NCI-H1048 (cell line): ENCODE measurements around the gene SORD.
"Not testable (repeated sequence)": the region's sequence is repeated elsewhere in the genome, so short reads cannot be mapped to it uniquely, and the experiment has no call there.

ENCODE experiments used
- DNase-seq: peaks from one replicate; lab custom pipeline; 2025; lab: John Stamatoyannopoulos, UW

The SORD gene

DNA sequence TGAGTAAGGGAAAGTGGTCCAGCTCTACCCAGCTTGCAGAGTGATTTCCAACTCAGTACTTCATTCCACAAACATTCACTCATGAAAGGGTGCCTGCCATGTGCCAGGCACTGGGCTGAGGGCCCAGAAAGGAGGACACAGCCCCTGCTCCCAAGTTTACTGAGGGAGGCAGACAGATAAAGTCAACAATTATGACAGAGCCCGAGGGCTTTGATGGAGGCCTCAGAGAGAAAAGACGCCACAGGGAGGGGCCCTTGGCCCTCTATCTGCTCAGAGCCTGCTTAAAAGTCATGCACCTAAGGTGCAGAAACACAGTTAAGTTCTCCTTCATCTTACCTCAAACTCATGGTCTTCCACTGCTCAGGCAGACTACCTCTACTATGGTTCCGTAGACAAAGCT lies 1.7 kb downstream of the SORD start:
- DNase-seq: not testable (repeated sequence)

DNA sequence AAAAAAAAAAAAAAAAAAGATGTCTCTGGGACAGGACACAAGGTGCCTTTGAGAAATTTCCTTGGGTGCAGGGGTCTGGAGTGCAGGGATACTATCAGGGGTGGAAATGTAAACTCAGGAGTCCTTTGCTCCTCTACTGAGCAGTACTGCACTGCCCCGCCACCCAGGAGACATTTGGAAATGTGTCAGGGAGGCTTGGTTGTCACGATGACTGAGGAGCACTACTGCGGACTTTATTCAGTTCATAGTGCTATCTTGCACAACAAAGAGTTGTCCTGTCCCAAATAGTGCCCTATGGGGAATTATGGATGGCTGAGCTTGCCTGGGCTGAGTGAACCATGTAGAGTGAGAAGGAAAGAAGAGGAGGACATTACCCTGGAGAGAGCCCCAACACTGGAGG lies 2.6 kb downstream of the SORD start:
- DNase-seq: not testable (repeated sequence)

DNA sequence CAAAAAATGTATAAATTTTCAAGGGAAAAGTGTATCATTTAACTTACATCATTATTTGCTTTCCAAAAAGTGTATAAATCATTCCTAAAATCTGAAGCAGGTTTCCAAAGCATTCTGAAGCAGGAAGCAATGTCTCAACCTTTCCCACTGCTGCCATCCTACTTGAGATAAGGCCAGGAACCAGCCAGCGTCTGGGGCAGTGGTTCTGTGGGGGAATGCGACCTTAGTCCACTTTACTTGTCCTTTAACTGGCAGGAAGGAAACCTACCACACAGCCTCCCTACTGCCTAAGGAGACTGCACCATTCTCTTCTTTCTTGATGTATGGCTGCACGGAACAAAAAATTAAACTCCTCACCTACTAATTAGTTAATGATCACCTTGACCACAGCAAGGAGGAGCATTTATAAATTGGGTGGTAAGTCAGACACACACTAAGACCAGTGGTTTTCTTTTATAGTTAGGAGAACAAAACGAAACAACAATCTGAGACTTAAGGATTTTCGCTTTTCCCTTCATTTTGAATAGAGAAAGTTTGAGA lies 3.7 kb downstream of the SORD start:
- no peak for DNase-seq

DNA sequence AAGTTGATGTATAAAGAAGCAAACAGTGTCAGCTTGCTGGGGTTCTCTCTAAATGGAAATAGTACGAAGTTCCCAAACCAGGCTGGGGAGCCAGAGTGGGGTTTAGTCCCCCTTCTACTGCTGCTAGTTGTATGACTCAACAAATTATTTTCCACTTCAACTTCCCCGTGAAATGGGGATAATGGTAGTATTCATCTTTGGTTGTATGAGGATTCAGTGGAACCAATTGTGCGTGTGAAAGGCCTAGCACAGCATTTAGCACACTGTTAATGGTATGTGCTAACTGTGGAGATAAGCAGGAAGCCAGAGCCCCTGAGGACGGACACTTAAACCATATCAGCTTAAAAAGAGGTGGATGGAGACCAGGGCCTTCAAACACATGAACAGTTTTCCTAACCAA lies 4.2 kb downstream of the SORD start:
- no peak for DNase-seq

DNA sequence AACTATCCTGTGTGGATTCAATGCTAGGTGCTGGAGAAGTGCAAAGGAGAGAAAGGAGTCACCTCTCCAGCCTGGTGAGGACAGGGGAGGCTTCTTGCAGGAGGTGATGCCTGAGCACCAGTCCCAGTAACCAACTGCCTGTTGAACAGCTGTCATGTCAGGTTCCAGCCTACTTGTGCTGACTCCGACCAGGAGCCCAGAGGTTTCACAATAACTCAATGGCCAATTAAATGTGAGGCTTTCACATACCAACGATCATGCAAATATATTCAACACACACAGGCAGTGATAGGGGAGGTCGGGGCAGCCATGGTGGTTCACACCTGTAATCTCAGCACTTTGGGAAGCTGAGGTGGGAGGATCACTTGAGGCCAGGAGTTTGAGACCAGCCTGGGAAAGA lies 7.7 kb downstream of the SORD start:
- no peak for DNase-seq

DNA sequence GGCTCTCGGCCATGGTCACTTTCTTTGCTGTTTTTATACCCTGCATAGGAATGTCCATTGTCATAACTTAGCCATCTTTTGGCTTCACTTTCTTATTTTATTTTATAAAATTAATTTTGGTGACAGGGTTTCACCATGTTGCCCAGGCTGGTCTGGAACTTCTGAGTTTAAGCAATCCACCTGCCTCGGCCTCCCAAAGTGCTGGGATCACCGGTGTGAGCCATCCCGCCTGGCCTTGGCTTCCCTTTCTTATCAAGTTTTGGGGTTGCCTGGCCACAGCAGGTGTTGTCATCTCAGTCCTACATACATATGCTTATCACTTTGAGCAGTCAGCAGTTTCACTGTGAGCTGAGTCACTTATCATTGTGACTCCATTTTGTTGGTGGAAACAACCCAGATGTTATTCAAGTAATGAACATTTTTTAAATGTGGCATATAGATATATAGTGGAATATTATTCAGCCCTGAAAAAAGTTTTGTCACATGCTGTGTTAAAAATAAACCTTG lies 8.6 kb downstream of the SORD start:
- not testable (repeated sequence) for DNase-seq

DNA sequence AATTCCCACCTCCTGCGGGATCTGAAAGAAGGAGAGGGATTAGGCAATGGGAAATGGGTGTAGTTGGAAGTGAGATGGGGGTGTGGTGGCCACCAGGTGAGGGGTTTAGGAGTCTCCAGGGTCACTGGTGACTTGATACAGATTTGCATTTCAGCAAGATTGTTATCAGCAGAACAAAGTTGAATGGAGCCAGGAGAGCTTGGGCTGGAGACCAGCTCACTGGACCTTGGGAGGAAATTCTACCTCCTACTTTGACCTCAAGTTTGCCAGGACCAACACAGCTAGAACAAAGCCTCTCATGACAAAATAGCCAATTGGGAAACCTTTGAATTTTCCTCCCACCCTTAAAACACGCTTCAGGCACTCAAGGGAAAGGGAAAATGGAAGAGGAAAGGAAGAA lies 9.5 kb downstream of the SORD start:
- DNase-seq: not testable (repeated sequence)

DNA sequence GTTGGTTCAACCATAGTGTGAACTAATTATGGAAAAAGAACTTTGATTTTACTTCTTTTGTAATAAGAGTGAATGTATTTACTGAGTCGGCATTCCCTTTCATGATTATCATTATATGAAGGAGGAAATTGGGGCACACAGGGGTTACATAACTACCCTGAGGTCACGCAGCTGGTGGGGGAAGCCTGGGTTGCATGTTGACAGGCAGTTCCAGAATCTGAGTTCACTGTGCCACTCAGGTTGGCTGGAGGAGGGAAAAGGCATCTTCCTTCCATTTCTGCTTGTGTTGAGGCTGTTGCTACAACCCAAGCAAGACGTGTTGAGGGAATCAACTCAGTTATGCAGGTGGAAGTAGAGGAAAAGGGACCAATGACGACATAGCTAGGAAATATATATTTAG lies 11.1 kb downstream of the SORD start:
- not testable (repeated sequence) for DNase-seq

DNA sequence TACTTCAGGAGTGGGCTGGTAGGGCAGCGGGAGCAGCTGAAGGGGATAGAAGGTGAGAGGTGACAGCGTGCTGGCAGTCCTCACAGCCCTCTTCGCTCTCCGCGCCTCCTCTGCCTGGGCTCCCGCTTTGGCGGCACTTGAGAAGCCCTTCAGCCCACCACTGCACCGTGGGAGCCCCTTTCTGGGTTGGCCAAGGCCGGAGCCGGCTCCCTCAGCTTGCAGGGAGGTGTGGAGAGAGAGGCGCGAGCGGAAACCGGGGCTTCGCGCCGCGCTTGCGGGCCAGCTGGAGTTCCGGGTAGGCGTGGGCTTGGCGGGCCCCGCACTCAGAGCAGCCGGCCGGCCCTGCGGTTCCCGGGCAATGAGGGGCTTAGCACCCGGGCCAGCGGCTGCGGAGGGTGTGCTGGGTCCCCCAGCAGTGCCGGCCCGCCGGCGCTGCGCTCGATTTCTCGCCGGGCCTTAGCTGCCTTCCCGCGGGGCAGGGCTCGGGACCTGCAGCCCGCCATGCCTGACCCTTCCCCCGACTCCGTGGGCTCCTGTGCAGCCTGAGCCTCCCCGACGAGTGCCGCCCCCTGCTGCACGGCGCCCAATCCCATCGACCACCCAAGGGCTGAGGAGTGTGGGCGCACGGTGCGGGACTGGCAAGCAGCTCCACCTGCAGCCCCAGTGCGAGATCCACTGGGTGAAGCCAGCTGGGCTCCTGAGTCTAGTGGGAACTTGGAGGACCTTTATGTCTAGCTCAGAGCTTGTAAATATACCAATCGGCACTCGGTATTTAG lies 11.8 kb downstream of the SORD start:
- not testable (repeated sequence) for DNase-seq

DNA sequence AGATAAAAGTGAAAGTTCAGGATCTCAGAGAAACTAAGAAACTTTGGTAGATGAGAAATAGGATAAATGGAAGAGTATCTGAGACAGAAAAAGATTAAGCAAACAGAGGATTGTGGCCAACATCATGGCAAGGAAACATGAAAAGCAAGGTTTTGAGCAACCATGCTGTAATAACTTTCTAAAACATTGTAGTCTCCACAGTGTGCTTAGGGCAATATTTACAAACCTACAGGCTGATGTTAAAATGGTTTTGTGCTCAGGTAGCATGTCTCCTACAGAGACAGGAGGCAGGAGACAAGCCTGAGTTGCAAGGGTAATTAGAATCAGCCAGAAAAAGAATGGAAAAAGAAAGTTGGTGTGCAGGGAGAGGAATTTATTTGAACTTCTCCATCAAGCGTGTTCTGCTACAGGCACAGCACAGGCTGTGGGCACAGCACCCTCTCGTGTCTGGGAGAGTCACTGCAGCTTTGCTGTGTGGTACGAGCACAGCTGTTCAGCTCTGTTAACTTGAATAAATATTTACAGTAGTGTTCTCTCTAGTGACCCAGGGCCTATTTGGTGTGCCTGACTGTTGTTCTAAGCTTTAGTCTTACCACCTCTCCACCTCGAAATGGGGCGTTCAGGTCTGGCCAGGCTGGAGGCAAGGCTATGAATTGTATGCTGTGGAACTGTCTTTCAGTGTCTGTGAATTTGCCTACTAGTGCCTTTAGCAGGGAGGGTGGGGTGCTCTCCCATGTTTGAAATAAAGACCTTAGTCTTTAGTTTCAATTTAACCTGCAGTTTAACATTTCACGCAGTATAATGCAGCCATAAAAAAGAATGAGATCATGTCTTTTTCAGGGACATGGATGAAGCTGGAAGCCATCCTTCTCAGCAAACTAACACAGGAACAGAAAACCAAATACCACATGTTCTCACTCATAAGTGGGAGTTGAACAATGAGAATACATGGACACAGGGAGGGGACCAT lies 14.1 kb downstream of the SORD start:
- DNase-seq: not testable (repeated sequence)

DNA sequence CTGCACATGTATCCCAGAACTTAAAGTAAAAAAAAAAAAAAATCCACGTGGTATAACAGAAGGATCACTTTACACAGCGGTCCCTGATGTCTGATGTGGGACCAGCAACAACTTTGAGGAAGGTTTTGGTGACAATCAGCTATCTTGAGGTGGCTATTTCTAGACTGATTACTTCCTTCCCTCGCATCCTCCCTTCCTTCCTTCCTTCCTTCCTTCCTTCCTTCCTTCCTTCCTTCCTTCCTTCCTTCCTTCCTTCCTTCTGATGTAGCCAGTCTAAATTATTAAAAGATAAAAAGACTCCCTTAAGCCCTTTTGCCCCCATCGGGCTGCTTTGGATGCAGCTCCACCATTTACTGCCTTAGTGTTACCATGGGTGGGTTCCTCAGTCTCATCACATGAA lies 14.9 kb downstream of the SORD start:
- DNase-seq: no peak

DNA sequence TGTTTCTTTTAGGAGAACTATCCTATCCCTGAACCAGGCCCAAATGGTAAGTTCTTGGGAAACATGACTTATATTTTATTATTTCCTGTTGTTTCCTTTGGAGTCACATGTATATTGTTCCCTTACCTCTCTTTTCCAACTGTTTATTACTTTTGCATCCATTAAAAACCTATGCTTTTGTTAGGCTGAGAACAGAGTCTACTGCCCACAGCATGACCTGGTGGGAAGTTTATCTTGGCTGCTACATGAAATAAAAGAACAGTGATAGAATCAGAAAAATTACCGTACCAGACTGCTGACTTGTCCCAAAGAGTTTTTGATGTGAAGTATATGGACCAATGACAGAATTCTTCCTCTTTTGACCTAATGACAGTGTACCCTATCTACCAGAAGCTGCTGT lies 17.4 kb downstream of the SORD start:
- DNase-seq: not testable (repeated sequence)

DNA sequence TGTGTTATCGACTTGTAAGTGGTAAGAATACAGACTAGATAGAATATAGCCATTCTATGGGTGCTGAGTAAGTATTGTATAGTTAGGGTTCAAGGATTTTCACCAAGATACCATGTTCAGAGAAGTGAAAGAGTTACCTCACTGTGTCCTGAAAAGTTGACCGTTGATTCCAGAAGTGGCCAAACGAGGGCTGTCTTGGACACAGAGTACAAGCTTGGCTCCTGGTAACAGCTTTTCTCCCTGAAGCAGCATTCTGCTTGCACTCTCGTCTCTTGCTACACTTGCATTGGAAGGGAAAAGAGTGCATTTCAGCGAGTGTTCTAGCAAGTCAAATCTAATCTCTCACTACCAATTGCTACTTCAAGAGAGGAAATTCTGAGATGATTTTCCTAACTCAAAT lies 18.5 kb downstream of the SORD start:
- DNase-seq: not testable (repeated sequence)

DNA sequence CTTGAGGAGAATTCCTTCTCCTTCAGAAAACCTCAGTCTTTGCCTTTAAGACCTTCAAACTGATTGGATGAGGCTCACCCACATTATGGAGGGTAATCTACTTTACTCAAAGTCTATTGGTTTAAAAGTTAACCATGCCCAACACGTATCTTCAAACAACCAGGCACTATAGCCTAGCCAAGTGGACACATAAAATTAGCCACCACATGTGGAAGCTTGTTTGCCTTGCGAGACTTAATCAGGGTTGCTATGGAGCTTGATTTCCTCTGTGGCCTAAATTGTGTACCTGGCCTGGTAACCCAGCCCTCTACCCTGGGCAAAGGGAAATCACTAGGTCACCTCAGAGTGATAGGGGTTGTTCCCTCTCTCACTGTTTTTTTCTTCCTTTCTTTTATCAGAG lies 19.9 kb downstream of the SORD start:
- not testable (repeated sequence) for DNase-seq

DNA sequence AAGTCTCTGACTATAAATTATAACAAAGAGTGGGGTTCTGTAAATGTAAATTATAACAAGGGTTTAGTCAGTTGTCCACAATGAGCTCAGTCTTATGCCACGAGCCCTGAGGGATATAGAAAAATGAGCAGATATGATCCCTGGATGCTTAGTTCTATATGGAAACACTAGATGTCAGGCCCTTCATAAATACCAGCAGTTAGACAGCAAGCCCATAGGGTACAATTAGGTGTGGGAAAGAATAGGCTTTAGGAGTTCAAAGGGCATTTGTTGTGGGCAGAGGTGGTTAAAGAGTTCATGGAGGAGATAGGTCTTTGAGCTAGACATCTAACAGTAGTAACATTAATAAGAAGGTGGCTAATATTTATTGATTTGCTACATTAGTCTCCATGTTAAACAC lies 21.3 kb downstream of the SORD start:
- DNase-seq: not testable (repeated sequence)

DNA sequence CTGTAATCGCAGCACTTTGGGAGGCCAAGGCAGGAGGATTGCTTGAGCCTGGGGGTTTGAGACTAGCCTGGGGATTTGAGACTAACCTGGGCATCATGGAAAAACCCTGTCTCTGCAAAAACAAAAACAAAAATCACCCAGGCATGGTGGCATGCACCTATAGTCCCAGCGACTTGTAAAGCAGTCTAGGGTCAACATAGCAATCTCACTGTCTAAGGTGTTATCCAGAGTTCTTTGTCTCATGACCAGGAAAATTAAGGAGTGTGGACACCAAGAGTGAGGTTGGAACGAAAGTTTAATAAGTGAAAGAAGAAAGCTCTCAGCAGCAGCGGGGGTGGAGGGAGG lies 25.4 kb downstream of the SORD start:
- not testable (repeated sequence) for DNase-seq

DNA sequence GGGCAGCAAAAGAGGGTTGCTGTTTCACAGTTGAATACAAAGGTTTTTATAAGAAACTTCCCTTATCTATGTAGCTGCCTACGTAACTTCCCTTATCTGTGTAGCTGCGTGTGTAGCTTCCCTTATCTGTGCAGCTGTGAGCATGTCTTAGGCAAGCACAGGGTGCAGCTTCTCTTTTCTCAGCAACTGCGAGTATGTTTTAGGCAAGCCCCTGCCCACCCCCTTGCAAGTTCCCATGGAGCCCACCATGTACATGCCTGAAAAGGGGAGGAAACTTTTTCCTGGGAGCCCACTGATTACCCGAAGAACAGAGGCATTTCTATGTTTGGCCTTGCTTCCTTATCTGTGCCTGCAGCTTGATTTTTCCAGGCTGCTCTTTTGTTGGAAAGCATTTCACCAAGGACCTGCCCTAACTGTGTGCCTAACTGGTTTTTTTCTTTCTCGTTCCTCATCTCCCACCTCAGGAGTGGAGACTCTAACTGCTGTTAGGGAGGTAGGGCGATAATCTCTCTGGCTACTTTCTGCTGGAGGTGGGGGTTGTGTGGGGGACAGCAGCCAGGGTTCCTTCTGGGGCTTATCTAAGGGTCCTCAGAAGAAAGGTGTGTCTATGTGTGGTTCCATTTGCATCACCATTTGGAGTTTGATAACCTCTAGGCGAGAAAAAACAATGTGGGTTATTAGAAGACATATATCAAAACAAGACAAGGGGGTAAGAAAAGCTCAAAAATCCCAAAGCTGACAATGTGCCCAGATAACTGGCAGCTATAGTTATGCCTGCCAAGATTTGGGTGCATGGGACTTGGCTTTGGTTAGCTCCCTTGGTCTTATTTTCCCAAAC lies 26.0 kb downstream of the SORD start:
- no peak for DNase-seq

DNA sequence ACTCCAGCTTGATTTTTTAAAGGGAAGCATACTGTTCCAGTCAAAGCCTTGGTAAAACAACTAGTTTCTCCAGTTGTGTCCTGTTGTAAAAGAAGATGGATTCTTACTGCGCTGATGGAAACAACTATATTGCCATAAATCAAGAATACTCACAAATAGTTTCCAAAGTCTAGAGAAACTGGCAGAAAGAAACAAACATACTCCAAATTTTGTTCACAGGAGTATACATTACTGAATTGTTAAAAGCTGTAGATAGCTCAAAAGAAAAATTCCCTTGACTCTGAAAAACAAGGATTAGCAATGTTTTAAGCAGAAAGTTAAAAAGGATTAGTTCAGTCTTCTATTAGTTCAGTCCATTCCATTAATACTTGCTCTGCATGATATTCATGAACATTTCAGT lies 27.6 kb downstream of the SORD start:
- no peak for DNase-seq

DNA sequence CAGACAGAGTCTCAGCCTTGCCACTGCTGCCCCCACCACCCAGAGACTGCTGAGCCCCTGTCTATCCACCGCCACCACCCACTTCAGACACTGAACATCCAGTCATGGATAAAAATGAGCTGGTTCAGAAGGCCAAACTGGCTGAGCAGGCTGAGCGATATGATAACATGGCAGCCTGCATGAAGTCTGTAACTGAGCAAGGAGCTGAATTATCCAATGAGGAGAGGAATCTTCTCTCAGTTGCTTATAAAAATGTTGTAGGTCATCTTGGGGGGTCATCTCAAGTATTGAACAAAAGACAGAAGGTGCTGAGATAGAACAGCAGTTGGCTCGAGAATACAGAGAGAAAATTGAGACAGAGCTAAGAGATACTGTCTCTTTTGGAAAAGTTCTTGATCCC lies 29.7 kb downstream of the SORD start:
- not testable (repeated sequence) for DNase-seq

DNA sequence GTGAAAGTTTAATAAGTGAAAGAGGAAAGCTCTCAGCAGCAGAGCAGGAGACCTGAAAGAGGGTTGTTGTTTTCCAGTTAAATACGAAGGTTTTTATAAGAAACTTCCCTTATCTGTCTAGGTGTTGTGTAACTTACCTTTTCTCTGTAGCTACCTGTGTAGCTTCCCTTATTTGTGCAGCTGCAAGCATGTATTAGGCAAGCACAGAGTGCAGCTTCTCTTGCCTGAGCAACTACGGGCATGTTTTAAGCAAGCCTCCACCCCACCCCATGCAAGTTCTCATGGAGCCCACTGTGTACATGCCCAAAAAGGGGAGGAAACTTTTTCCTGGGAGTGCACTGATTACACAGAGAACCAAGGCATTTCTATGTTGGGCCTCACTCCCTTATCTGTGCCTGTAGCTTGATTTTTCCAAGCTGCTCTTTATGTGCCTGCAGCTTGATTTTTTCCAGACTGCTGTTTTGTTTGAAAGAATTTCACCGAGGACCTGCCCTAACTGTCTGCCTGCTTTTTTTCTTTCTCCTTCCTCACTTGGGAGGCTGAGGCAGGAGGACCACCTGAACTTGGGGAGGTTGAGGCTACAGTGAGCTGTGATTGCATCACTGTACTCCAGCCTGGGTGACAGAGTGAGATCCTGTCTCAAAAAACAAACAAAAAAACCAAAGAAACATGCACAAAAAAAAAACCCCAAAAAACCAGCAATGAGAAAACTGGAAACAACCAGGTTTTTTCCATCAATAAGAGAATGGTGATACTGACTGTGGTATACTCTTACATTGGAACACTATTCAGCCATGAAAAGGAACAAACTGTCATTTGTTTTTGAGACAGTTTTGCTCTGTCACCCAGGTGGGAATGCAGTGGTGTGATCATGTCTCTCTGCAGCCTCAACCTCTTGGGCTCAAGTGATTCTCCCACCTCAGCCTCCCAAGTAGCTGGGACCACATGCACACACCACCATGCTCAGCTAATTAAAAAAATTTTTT lies 36.0 kb downstream of the SORD start:
- not testable (repeated sequence) for DNase-seq
